K562 (cell line): ENCODE results near the gene PTPN14. TPM values are rescaled to one million over a fixed set of nuclear protein-coding genes. Genes with fewer than 3 reads are reported as not detected.

Experiments
- ATAC-seq: fragments of 200-7000 bp; cut with Tn5 transposase; 3 replicates; pipeline ENCODE4 v1.9.1; 2020; ENCODE audit warnings: moderate library complexity
- BruUV-seq: library from RNA; stranded (reverse); fragments of 400-500 nt; replicated peaks from 2 replicates; lab custom pipeline; 2021; lab: Mats Ljungman, UMichigan
- CTCF ChIA-PET: fragments of 300-600 bp; formaldehyde crosslinking; extraction: SDS; loops from one replicate; lab custom pipeline; 2021; ENCODE audit warnings: low intra/inter-chr PET ratio; lab: Yijun Ruan, JAX
- POLR2A ChIA-PET: fragments of 300-600, 350-650 bp; sonication (Branson Sonifier 250); formaldehyde crosslinking; extraction: SDS; loops from one replicate; lab custom pipeline; 2021; ENCODE audit warnings: antibody characterized with exemption, inconsistent platforms; lab: Yijun Ruan, JAX
- DNase-seq, 4 experiments: peaks; one replicate each; pipeline versions ENCODE4 v3.0.0 to v3.0.0-alpha.2; 2011 to 2018; ENCODE audit warnings: low spot score in 3 of 4, mixed read lengths in 3 of 4; ENCODE audit errors: extremely low read depth in 1 of 4
- FAIRE-seq: peaks from 2 replicates; lab custom pipeline; 2011; peaks lifted over from hg19 to GRCh38; lab: Jason Lieb, UNC
- H2AFZ ChIP-seq: 2 replicates; pipeline ENCODE4 v1.6.0; 2011; ENCODE audit warnings: low read depth, low read length, control low read depth, inconsistent platforms
- H3K27ac ChIP-seq: fragments of 200-600 bp; 3 replicates; pipeline ENCODE4 v1.8.0; 2011; ENCODE audit warnings: low read depth, mild to moderate bottlenecking, control low read depth, inconsistent platforms, low read length, moderate library complexity, mixed read lengths; ENCODE audit errors: extremely low read depth
- H3K27me3 ChIP-seq, 2 experiments: fragments of 300-600 bp in 1 of 2; 2 replicates in 1 of 2; 3 replicates in 1 of 2; pipeline versions ENCODE4 v1.6.0 to v1.8.0; 2011; ENCODE audit warnings: inconsistent platforms in 2 of 2, low read length in 2 of 2, mild to moderate bottlenecking in 1 of 2, mixed read lengths in 1 of 2, moderate library complexity in 1 of 2; ENCODE audit not compliant: control insufficient read depth in 2 of 2, insufficient read depth in 2 of 2
- H3K36me3 ChIP-seq: fragments of 300-600 bp; 3 replicates; pipeline ENCODE4 v1.8.0; 2011; ENCODE audit warnings: mild to moderate bottlenecking, low read length, inconsistent platforms; ENCODE audit not compliant: control insufficient read depth, insufficient read depth
- H3K4me1 ChIP-seq, 2 experiments: fragments of 200-600 bp in 1 of 2; replicated peaks in 1 of 2; 2 replicates in 1 of 2; 3 replicates in 1 of 2; pipeline versions ENCODE4 v1.5.1 to v1.8.0; 2011; ENCODE audit warnings: inconsistent platforms in 2 of 2, low read length in 2 of 2, mild to moderate bottlenecking in 1 of 2, mixed read lengths in 1 of 2, moderate library complexity in 1 of 2; ENCODE audit not compliant: control insufficient read depth in 2 of 2, insufficient read depth in 2 of 2
- H3K4me2 ChIP-seq: 2 replicates; pipeline ENCODE4 v1.6.1; 2011; ENCODE audit warnings: low read length, control low read depth, inconsistent platforms, mixed read lengths; ENCODE audit not compliant: insufficient read depth
- H3K4me3 ChIP-seq: fragments of 200-600 bp; sonication (generic), shearing (Covaris generic); 2 replicates; pipeline ENCODE4 v1.5.1; 2016; ENCODE audit warnings: control low read depth, inconsistent platforms
- H3K79me2 ChIP-seq: fragments of 200-600 bp; 3 replicates; pipeline ENCODE4 v1.8.0; 2011; ENCODE audit warnings: low read length, inconsistent platforms; ENCODE audit not compliant: control insufficient read depth, insufficient read depth
- H3K9ac ChIP-seq, 2 experiments: 2 replicates each; pipeline versions ENCODE4 v1.6.0 to v1.6.1; 2011; ENCODE audit warnings: low read depth in 2 of 2, low read length in 2 of 2, control low read depth in 1 of 2, inconsistent platforms in 1 of 2, mild to moderate bottlenecking in 1 of 2, mixed read lengths in 1 of 2; ENCODE audit not compliant: insufficient read depth in 1 of 2
- H3K9me1 ChIP-seq: one replicate; pipeline ENCODE4 v1.6.0; 2011; ENCODE audit warnings: inconsistent platforms, mild to moderate bottlenecking, low read length, moderate library complexity; ENCODE audit not compliant: control insufficient read depth, insufficient read depth
- H3K9me3 ChIP-seq: replicated peaks from 2 replicates; pipeline ENCODE4 v1.5.1; 2011; ENCODE audit warnings: low read depth, low read length, inconsistent platforms; ENCODE audit not compliant: control insufficient read depth, insufficient read depth
- H4K20me1 ChIP-seq: replicated peaks from 2 replicates; pipeline ENCODE4 v1.6.1; 2011; ENCODE audit warnings: low read length, inconsistent platforms, mixed read lengths; ENCODE audit not compliant: control insufficient read depth, insufficient read depth
- BRF1 ChIP-seq: IDR thresholded peaks from 3 replicates; pipeline ENCODE4 v1.6.1; 2011; ENCODE audit warnings: borderline replicate concordance, mild to moderate bottlenecking; ENCODE audit not compliant: insufficient read length; ENCODE audit errors: extremely low read depth
- CHD4 ChIP-seq: fragments of 200-600 bp; sonication (generic); IDR thresholded peaks from 3 replicates; pipeline ENCODE4 v1.6.1; 2012; ENCODE audit warnings: low read depth, mild to moderate bottlenecking, mixed read lengths, low read length, inconsistent platforms; ENCODE audit not compliant: insufficient read depth, insufficient replicate concordance, poor library complexity, severe bottlenecking
- HMBOX1 ChIP-seq: sonication (generic); IDR thresholded peaks from 2 replicates; pipeline ENCODE4 v1.6.1; 2016
- MNT ChIP-seq, 2 experiments: fragments of 450-650 bp; conservative IDR thresholded peaks; 2 replicates each; pipeline ENCODE4 v1.6.1; 2017; ENCODE audit warnings: mild to moderate bottlenecking in 2 of 2, moderate library complexity in 2 of 2
- NBN ChIP-seq: fragments of 450-650 bp; IDR thresholded peaks from 2 replicates; pipeline ENCODE4 v1.6.1; 2016; ENCODE audit warnings: low read depth, mild to moderate bottlenecking
- NFRKB ChIP-seq: fragments of 450-650 bp; IDR thresholded peaks from 2 replicates; pipeline ENCODE4 v1.6.1; 2016; ENCODE audit warnings: low read depth
- SMARCE1 ChIP-seq: fragments of 450-650 bp; IDR thresholded peaks from 2 replicates; pipeline ENCODE4 v1.7.1; 2016; ENCODE audit warnings: mild to moderate bottlenecking
- TBP ChIP-seq: optimal IDR thresholded peaks from 2 replicates; pipeline ENCODE3; 2011; ENCODE audit warnings: low read depth, low read length, improper control_type of control experiment
- WGBS: fragments of 100-300 bp; shearing (Covaris generic); methylation state at CpG from one replicate; pipeline ENCODE4 v1.1.6; 2016; ENCODE audit warnings: low coverage, mixed read lengths; ENCODE audit not compliant: insufficient coverage; ENCODE audit errors: missing lambda C conversion rate; 5-methylcytosine and 5-hydroxymethylcytosine counted together
- in situ Hi-C: fragments of 300-500 bp; cut with MboI; formaldehyde crosslinking; loops from 4 replicates; pipeline ENCODE4 v1.15.0; 2018; ENCODE audit warnings: inconsistent platforms, mixed read lengths
- intact Hi-C: fragments of 100-400 bp; cut with micrococcal nuclease; formaldehyde crosslinking; loops from 2 replicates; pipeline ENCODE4 v1.14.2; 2022
- polyA plus RNA-seq, 8 experiments: library from polyadenylated mRNA; depleted of rRNA in 4 of 8; stranded (reverse) in 5 of 8; unstranded in 3 of 8; fragments of >200 nt; fragmentation: Nextera tagmentation in 2 of 8; fragmentation: Illumina TruSeq in 1 of 8; extraction: Ambion mirVana in 2 of 8; extraction: Trizol in 1 of 8; gene quantifications; 2 replicates each; pipeline versions ENCODE4 v1.2.1 to v1.2.3, GENCODE V29; 2011 to 2014; ENCODE audit warnings: inconsistent platforms in 1 of 8, missing spikeins in 1 of 8
- total RNA-seq, 7 experiments: library from RNA; depleted of rRNA in 6 of 7; stranded (reverse); fragments of >200 nt in 6 of 7; fragmentation: Illumina TruSeq in 2 of 7; extraction: Trizol in 2 of 7; gene quantifications; 2 replicates each; pipeline versions ENCODE4 v1.2.1 to v1.2.3, GENCODE V29; 2011 to 2021; ENCODE audit warnings: low replicate concordance in 1 of 7

Gene PTPN14
- total and polyA plus RNA-seq, 9 of the 15 experiments (the other 6 are each of a cell fraction or from before 2014, with no cell fraction given), result 0.01 to 0.29 (median 0.04) TPM; not detected in 6

- TF ChIP-seq NBN (no peak), BRF1 (no peak), CHD4 (no peak), TBP (no peak)
- TF ChIP-seq, all 486 proteins: peak for 0
Measured at GRCh38 chr1:214541693-214542092, 9.7 kb downstream of the PTPN14 start (continued).

- BruUV-seq, result no TSS peak
- ATAC-seq (no peak), FAIRE-seq (no peak), DNase-seq (no peak)
- Histone ChIP-seq H3K4me2 (no peak overlapping the region), H3K79me2 (no peaks in the 10 kb centered on the region), H3K9ac (no peak overlapping the region), H3K4me3 (no peak overlapping the region), H3K9me3 (no peaks in the 10 kb centered on the region), H3K36me3 (no peaks in the 10 kb centered on the region), H3K27ac (no peak overlapping the region), H3K4me1 (no peaks in the 10 kb centered on the region), H3K9me1 (no peaks in the 10 kb centered on the region), H4K20me1 (no peaks in the 10 kb centered on the region), H2AFZ (no peak overlapping the region)
- ChIA-PET CTCF (no interaction called here), POLR2A (no interaction called here)
- intact Hi-C loops, result no loop called here
- TF ChIP-seq NFRKB (no peak), MNT (conservative IDR thresholded peaks at IDR 0.05) (no peak), HMBOX1 (no peak), SMARCE1 (no peak)
- TF ChIP-seq, all 486 proteins: peak for 0
- H3K27me3 ChIP-seq, result peaks cover 3 to 6% of the 10 kb centered on the region in 2 experiments; a peak in 2 of 5 replicates
- in situ Hi-C loops, result no loop called here
- 3% methylated on average over 2 of the region's 2 CpGs for WGBS
Measured at GRCh38 chr1:214541206-214541605, 10.2 kb downstream of the PTPN14 start.
